SK-N-MC (cell line): Measurements from ENCODE around the gene UBAC2.
"Not testable (repeated sequence)": the region's sequence is repeated elsewhere in the genome, so short reads cannot be mapped to it uniquely, and the experiment has no call there.

ENCODE experiments used
- EZH2 ChIP-seq: fragments of 200-600 bp; sonication (generic); IDR thresholded peaks from one replicate; pipeline ENCODE4 v1.6.1; 2017; ENCODE audit warnings: antibody characterized with exemption
- POLR2AphosphoS5 ChIP-seq: IDR thresholded peaks from 2 replicates; pipeline ENCODE4 v1.6.1; 2012; ENCODE audit warnings: mild to moderate bottlenecking, low read depth, low read length, borderline replicate concordance

GRCh38 chr13:99409461-99410083, 208.9 kb downstream of the UBAC2 start:
- TF ChIP-seq EZH2, POLR2AphosphoS5: not testable (repeated sequence)
